Activated T-helper 9 cell treated with anti-CD3 and anti-CD28 coated beads, Interleukin-2, amount 50 U/mL, for 16 hours (primary cell): Measurements from ENCODE around the gene BOD1L1.

Experiments used
- DNase-seq: peaks from one replicate; pipeline ENCODE4 v3.0.0-alpha.2; 2020; ENCODE audit warnings: low read depth

The BOD1L1 gene

GRCh38 chr4:13539047-13539618, 88.4 kb downstream of the BOD1L1 start:
- no peak for DNase-seq

GRCh38 chr4:13538427-13538973, 89.0 kb downstream of the BOD1L1 start:
- no peak for DNase-seq

- no peak for DNase-seq
Observed at GRCh38 chr4:13537832-13538177, 89.7 kb downstream of the BOD1L1 start.

GRCh38 chr4:13537011-13537831, 90.3 kb downstream of the BOD1L1 start:
- no peak for DNase-seq

- DNase-seq: no peak
Observed at GRCh38 chr4:13536607-13537006, 90.9 kb downstream of the BOD1L1 start.

- DNase-seq: no peak
Observed at GRCh38 chr4:13535708-13536361, 91.7 kb downstream of the BOD1L1 start.

- no peak for DNase-seq
Observed at GRCh38 chr4:13535118-13535517, 92.4 kb downstream of the BOD1L1 start.

- no peak for DNase-seq
Observed at GRCh38 chr4:13534344-13535063, 93.0 kb downstream of the BOD1L1 start.

- DNase-seq: no peak
Observed at GRCh38 chr4:13533670-13534343, 93.7 kb downstream of the BOD1L1 start.

- no peak for DNase-seq
Observed at GRCh38 chr4:13531625-13531998, 95.9 kb downstream of the BOD1L1 start.

GRCh38 chr4:13530823-13531624, 96.5 kb downstream of the BOD1L1 start:
- no peak for DNase-seq

- DNase-seq: no peak
Observed at GRCh38 chr4:13529128-13529919, 98.2 kb downstream of the BOD1L1 start.

- DNase-seq: no peak
Observed at GRCh38 chr4:13528821-13529127, 98.8 kb downstream of the BOD1L1 start.

GRCh38 chr4:13527981-13528820, 99.3 kb downstream of the BOD1L1 start:
- DNase-seq: no peak

- no peak for DNase-seq
Observed at GRCh38 chr4:13527192-13527980, 100.1 kb downstream of the BOD1L1 start.

- DNase-seq: no peak
Observed at GRCh38 chr4:13526658-13527057, 100.9 kb downstream of the BOD1L1 start.

GRCh38 chr4:13525606-13526281, 101.8 kb downstream of the BOD1L1 start:
- DNase-seq: no peak
